Stimulated activated CD4-positive, alpha-beta T cell treated with anti-CD3 and anti-CD28 coated beads, Interleukin-4, amount 100 ng/mL, for 1 hour (primary cell): ENCODE results near the gene FUT3.
"Not testable (repeated sequence)": the region's sequence is repeated elsewhere in the genome, so short reads cannot be mapped to it uniquely, and the experiment has no call there.

ENCODE experiments used
- DNase-seq: peaks from one replicate; pipeline ENCODE4 v3.0.0-alpha.2; 2020

Gene FUT3

GRCh38 chr19:5844456-5845433 is 6.5 kb downstream of the FUT3 start:
- no peak for DNase-seq

DNA sequence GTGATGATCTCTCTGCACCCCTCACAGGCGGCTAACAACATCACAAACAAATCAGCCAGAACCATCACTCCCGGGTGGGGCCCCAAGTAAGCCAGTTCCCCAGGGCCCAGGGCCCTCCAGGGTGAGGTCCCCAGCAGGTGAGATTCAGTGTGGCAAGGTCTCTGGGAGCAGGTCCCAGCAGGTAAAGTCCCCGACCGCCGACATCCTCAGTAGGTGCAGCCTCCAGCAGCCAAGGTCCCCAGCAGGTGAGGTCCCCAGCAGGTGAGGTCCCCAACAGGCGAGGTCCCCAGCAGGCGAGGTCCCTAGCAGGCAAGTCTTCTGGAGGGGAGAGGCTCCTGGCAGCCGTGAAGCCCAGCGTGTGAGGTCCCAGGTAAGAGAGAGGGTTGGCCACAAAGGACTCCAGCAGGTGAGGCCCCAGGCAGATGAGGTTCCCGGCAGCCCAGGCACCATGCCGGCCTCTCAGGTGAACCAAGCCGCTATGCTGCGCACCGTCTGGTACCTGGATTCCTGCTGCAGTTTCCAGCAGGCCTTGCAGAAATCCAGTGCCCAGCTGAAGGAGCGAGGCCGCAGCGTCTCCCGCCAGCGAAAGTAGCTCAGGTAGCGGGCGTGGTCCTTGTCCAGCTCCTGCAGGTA is 7.8 kb downstream of the FUT3 start:
- DNase-seq, result no peak

GRCh38 chr19:5841735-5842111 is 9.5 kb downstream of the FUT3 start:
- DNase-seq, result not testable (repeated sequence)

GRCh38 chr19:5839065-5840017 is 11.9 kb downstream of the FUT3 start, which contains the start of gene FUT6:
Gene FUT6 (minus strand): TSS chr19:5839702. CDS start chr19:5832567, 7,135 bp downstream.
- DNase-seq, result no peak

GRCh38 chr19:5838353-5839064 is 12.7 kb downstream of the FUT3 start:
- DNase-seq, result no peak

DNA sequence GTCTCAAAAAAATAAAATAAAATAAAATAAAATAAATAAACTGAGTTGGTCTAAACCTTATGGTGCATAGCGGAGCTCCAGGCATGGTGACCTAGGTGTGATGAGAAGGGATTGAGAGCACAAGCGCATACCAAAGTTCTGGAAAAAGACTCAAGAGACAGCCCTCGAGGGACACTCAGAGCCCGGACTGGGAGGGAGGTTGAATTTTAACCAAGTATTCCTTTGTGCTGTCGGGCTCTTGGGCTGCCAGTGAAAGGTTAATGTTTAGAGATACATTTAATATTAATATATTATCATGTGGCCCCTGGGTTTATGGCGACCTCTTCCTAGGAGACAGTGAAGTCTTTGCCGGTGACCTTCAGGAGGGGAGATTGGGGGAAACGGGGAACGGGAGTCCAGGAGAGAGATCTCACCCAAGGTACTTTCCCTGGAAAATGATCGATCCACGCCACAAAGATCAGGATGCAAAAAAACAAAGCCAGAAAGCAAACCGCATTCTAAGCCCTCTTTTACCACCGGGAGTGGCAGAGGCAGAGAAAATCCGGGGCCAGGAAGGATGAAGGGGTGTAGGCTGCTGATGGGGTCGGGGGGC is 13.4 kb downstream of the FUT3 start:
- no peak for DNase-seq

GRCh38 chr19:5832527-5833216 is 18.6 kb downstream of the FUT3 start:
- no peak for DNase-seq

DNA sequence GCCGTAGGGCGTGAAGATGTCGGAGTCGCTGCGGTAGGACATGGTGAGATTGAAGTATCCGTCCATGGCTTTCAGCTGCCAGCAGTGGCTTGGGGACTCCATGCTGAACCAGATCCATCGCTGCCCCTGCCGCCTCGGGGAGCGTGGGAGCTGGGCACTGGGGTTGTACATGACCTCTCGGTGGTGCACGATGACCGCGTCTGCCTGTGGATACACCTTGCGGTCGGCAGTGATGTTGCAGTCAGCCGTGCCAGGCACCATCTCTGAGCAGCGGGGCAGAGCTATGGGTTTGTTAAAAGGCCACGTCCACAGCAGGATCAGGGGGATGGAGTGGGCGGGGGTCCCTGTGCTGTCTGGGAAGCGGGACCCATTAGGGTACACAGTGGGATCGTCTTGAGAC is 19.2 kb downstream of the FUT3 start:
- no peak for DNase-seq

GRCh38 chr19:5831159-5831558 is 20.1 kb downstream of the FUT3 start:
- no peak for DNase-seq

DNA sequence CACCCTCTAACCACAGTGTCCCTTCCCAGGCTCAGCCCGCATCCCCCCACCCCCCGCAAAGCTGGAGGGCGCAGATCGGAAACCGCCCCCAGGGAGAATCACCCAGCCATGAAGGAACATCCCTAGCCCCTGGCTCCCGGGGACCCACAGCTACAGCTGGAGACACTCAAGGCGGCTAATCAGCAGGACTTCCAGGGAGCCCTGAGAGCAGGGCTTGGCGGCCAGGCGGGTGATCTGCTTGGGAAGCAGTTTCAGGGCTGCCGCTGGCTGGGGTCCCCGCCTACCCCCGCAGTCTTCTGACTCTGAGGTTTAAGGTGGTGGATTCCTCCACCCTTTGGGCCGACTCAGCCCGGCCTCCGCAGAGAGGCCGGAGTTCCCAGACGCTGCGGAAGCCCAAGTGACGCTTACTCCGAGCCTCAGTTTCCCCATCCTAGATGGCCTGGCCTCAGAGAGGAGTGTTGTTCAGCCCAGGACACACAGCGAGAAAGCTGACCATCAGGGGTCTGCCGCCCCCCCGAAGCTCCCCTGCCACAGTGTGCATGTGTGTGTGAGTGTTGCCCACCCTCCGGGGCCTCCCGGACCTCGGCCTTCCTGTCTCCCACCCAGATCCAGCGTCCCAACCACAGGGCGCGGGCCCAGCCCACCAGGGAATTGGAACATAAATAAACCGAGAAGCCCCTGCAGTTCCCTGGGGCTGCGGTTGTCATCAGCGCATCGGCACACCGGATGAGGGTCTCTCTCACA is 21.5 kb downstream of the FUT3 start:
- DNase-seq, result no peak

DNA sequence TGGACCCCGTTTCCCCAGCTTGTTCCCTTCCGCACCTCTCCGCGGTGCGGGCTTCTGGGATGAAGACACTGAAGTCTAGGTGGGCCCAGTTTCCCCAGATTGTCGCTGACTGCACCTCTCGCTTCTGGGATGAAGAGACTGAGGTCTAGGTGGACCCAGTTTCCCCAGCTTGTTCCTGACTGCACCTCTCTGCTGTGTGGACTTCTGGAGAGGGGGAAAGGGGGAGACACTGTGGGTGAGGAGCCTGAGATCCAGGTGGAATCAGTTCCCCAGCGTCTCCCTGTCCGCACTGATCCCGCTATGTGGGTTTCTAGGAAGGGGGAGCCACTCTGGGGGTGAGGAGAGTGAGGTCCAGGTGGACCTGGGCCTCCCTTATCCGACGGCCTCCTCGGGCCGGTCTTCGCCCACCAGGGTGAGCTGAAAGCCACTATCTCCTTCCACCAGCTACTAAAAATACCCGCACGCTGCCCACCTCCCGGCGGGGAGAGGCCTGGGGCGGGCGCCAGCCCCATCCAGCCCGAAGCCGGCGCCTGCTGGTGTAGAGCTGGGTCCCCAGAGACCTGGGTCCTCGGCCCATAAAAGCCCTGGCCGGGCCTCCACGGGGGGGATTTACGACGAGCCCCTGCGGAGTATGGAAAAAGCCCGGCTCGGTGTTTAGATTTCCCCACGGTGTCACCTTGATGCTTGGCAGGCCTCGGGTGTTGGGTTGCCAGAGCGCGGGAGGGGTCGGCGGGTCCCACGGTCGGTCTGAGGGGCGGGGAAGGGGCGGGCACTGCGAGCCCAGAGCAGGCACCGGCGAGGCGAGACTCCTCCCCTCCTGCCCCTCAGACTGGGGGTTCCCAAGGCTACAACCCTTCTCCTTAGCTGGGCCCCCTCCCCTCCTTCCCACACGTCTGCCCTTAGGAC is 22.3 kb downstream of the FUT3 start:
- peak; percentile 43 for DNase-seq

DNA sequence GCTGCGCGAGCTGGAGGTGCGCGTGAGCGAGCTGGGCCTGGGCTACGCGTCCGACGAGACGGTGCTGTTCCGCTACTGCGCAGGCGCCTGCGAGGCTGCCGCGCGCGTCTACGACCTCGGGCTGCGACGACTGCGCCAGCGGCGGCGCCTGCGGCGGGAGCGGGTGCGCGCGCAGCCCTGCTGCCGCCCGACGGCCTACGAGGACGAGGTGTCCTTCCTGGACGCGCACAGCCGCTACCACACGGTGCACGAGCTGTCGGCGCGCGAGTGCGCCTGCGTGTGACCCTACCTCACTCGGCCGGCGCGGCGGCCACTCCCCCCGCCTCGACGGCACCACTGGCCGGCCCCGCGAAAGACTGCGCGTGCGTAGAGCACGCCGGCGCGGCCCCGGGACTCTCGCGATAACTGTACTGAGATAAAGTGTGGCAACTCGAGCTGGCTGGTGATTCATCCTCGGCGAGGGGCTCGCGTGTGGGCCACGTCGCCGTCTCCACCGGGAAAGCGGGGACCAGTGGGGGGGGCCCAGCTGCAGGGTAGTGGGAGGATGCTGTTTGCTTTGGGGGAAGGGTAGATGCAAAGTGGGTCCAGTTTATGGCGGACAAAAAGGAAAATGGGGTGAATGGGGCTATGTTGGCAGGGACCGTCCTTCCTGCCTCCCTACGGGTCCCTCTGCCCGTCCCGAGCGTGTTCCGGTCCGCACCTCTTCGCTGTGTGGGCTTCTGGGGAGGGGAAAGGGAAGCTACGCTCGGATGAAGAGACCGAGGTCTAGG is 23.2 kb downstream of the FUT3 start:
- DNase-seq, result peak; percentile 95

- DNase-seq, result no peak
Measured at GRCh38 chr19:5827342-5827890, 23.8 kb downstream of the FUT3 start.

DNA sequence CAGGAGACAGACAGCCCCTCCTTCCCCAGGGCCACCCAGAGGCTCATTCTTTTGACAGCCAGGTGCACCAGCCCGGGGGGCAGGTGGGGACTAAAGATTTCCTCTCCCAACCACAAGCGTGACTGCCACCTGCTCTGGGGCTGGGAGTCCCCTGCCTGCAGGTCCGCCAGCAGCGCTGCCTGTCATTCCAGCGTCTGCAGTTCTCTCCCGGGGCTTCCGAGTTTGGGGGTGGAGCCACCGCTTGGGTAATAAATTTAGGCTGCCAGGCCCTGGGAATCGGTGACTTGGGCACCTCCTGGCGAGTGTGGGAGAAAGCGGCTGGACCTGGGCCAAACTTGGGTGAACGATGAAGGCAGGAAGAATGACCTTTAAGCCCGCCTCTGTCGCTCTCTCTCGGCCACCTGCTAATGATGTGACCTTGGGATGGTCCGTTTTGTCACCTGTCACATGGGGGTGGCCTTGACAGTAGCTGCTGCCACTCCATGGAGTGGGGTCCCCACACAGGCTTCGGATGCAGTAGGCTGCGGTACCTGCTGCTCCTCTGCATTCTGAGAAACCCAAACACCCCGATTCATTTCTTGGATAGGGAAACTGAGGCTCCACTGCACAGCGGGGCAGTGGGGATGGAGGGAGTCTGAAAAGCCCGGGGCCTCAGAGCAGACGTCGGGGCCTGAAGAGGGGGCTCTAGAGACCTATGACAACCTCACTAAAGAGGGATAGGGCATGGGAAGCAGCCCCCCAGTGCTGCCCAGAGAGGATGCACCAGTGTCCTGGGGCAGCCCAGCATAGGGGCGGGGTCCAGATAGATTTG is 24.5 kb downstream of the FUT3 start:
- peak; percentile 16 for DNase-seq

DNA sequence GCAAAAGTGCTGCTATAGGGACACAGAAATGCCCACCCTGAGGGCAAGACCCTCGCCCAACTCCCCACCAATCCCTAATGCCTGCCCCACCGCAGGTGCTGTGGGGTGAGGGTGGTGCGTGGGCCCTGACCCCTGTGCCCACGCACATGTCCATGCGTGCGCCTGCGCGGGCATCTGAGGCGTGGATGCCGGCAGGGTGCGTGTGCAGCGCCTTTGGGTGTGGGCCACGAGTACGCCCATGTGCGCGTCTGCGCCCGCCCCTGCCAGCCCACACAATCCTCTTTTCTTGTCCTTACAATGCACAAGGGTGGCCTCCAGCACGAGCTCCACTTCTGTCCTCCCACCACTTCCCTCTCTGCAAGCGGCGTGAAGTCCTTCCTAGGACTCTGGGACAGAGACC is 26.1 kb downstream of the FUT3 start:
- DNase-seq, result no peak

GRCh38 chr19:5824751-5825150 is 26.5 kb downstream of the FUT3 start:
- DNase-seq, result no peak

- no peak for DNase-seq
Measured at GRCh38 chr19:5823579-5824281, 27.5 kb downstream of the FUT3 start.
